Activated effector memory CD4-positive, alpha-beta T cell treated with anti-CD3 and anti-CD28 coated beads, Interleukin-2, amount 50 U/mL, for 16 hours (primary cell): ENCODE results near the gene LRRC31.

Experiments
- DNase-seq: peaks from one replicate; pipeline ENCODE4 v3.0.0-alpha.2; 2020

The LRRC31 gene

GRCh38 chr3:169812332-169813235, 57.2 kb downstream of the LRRC31 start, which contains the start of the genes LRRC34 and LRRIQ4:
Gene LRRC34 (minus strand): TSS chr3:169812904. CDS start chr3:169812548, 356 bp downstream.
Gene LRRIQ4 (plus strand): TSS chr3:169812870. CDS start chr3:169821922, 9,052 bp downstream.
- peak; percentile 87 for DNase-seq

- no peak for DNase-seq
Measured at GRCh38 chr3:169811631-169812331, 58.0 kb downstream of the LRRC31 start.

- DNase-seq, result no peak
Measured at GRCh38 chr3:169809230-169809795, 60.4 kb downstream of the LRRC31 start.

DNA sequence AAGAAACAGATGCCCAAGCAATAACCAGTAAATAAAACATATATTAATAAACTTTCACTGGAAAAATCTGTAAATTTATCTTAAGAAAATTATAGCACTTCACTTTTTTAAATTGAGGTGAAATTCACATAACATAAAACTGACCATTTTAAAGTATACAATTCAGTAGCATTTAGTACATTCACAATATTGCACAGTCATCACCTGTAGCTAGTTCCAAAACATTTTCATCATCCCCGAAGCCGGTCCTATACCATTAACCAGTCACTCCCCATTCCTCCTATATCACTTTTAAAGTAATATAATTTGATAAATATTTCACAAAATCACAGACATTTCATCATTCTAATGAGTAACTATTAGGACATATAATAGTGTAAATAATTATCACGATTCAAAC, 65.1 kb downstream of the LRRC31 start:
- no peak for DNase-seq

DNA sequence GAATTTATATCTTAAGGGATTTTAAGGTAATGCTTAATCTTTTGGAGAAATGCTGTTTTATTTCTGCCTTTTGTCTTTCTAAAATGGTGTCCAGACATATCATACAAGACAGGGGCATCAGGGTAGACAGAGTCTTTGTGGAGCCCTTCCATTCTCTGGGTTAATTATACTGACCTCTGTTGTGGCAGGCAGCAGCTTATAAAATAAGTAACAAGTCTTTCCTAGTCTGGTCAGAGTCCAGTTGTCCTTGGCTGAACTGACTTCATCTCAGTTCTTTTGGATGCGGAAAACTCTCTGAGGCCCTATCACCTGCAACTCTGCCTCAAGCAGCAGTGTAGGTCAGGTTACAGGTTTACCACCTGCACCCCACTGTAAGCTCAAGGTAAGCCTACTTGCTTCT, 77.4 kb downstream of the LRRC31 start:
- no peak for DNase-seq

GRCh38 chr3:169790687-169791429, 78.9 kb downstream of the LRRC31 start:
- DNase-seq, result no peak

GRCh38 chr3:169790219-169790618, 79.5 kb downstream of the LRRC31 start:
- DNase-seq, result no peak
